ENCODE results near the gene FAM76B.

FAM76B gene

DNA sequence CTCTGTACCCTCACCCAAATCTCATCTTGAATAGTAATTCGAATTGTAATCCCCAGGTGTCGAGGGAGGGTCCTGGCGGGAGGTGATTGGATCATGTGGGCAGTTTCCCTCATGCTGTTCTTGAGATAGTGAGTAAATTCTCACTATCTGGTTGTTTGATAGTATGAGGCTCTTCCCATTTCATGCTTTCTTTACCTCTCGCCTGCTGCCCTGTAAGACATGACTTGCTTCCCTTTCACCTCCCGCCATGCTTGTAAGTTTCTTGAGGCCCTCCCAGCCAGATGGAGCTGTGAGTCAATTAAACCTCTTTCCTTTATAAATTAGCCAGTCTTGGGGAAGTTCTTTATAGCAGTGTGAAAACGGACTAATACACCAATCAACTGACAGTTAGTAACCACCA lies 60.1 kb downstream of the FAM76B start:
- no peak for DNase-seq (ENCODE audit: low spot score)

DNA sequence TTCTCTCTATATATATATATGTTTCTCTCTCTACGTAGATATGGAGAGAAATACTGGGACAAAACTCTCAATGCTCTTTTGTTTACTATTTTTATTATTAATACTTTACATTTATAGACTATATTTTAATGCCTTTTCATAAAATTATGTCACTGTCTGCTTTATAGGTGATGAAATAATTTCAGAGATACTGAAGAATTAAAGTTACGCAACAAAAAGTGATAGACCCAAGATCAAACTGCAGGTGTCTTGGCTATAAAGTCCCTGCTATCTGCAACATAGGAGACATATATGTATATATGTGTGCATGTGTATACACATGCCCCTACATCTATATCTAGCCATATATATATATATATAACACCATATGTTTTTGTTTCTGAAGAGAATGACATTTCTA lies 60.8 kb downstream of the FAM76B start:
- DNase-seq (ENCODE audit: low spot score): no peak

DNA sequence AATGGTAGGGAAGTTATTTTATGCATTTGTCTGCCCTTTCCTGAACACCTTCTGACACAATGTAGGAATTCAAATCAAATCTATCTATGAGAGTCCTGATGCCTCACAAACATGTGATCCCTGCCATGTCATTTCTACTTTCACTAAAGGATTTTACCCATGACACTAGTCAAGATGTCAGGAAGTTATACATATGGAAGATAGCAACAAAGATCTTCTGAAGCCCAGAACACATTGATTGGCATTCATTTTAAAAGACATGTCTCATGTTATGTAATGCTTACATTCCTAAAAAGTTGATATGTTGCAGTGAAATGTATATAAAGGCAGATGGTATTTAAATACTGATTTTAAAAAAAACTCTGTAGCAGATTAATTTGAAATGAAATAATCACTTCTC lies 61.5 kb downstream of the FAM76B start:
- no peak for DNase-seq (ENCODE audit: low spot score)

DNA sequence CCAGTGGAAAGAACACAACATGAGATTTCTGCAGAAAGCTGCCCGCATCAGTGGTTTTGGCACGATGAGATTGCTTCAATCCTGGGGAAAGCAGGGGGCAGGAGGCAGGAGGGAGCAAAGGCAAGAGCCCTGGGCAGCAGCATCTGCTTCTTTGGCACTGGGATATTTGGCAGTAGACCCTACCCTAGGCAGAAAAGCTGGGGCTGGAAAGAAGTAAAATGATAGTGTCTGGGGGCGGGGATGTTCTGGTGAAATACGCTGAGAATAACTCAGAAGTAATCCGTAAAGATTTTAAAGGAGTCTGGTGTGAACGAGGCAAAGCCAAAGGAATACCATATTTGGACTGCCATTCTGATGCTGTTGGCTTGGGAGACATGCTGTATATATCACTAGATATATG lies 62.0 kb downstream of the FAM76B start:
- DNase-seq (ENCODE audit: low spot score): no peak

DNA sequence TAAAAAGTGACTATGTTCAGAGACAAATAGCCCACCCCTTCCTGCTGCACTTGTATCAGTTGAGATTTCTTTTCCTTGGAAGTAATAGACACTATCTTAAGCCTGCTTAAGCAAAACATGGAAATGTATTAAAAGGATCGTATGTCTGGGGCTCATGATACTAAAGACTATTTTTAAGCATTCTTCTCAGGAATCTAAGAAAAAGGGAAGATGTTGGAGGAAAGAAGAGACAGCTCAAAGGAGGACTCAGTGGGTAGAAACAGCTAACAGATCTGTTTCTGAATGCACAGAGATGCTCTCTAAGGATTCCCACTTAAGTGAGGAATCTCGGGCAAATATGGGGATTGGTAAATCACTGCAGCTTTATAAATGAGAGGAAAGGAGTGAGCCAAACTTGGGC lies 62.5 kb downstream of the FAM76B start:
- DNase-seq (ENCODE audit: low spot score): peak; percentile 29

DNA sequence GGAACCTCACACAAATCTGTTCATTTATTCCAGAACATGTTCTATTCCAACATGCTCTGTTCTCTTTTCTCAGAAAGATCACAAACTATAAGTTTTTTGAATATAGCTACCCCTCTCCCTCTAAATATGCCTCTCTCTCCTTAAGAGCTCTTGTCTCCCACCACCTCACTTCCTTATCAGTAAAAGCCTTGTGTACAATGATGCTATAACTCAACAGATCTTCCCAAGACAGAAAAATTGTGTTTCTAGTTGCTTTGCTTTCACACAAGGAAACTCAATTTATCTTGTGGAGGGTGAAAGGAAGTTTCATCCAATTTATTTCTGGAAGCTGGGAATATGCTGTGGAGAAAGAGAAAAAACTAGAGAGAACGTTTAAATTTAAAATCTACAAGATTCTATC lies 64.4 kb downstream of the FAM76B start:
- DNase-seq (ENCODE audit: low spot score): no peak

DNA sequence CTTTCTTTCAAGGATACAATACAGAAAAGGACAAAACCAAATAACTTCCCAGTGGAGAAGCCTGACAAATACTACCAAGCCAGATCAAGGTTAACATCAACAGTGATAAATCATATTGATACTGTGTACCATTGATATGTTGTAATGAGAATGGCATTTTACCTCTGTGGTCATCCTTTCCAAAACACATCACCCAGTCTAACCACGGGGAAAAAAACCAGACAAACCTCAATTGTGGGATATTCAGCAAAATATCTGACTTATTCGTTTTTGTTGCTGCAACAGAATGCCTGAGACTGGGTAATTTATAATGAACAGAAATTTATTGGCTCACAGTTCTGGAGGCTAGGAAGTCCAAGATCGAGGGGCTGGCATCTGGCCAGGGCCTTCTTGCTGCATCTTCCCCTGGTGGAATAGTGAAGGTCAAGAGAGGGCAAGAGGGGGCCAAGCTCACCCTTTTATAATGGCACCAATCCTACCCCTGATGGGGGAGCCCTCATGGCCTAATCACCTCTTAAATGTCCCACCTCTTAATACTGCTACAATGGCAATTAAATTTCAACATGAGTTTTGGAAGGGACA lies 66.1 kb downstream of the FAM76B start:
- DNase-seq (ENCODE audit: low spot score): no peak

DNA sequence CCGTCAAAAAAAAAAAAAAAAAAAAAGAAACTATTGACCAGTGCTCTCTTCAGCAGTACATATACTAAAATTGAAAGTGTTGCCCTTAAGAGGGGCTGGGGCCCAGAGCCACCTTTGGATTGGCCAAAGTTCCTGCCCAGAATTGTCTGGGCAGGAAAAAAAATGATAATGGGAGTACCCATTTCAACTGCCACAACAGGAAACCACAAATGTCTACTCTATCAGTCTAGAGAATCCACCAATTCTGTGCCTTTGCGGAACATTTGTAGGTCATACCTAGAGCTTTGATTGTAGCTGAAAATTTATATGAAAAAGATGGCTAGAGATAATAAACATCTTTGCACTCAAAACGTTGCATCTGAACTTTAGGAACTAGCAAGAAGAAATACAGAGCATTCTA lies 69.4 kb downstream of the FAM76B start:
- DNase-seq (ENCODE audit: low spot score): no peak
